H1 (cell line): ENCODE measurements around the gene TCF7L2. TPM values are rescaled to one million over a fixed set of nuclear protein-coding genes. Genes with fewer than 3 reads are reported as not detected.

Source experiments
- CTCF ChIA-PET: fragments of 300-600 bp; sonication (Branson Sonifier 250); formaldehyde crosslinking; loops from one replicate; lab custom pipeline; 2021; ENCODE audit not compliant: partially characterized antibody; lab: Charles Lee
- POLR2A ChIA-PET: fragments of 300-600 bp; sonication (Branson Sonifier 250); formaldehyde crosslinking; loops from one replicate; lab custom pipeline; 2021; ENCODE audit warnings: inconsistent platforms; ENCODE audit not compliant: partially characterized antibody; lab: Charles Lee
- DNase-seq, 2 experiments: peaks; one replicate each; pipeline versions ENCODE4 v3.0.0 to v3.0.0-alpha.2; 2010 to 2022; ENCODE audit warnings: low spot score in 2 of 2, low read depth in 1 of 2, mixed read lengths in 1 of 2
- FAIRE-seq: peaks from 2 replicates; lab custom pipeline; 2011; peaks lifted over from hg19 to GRCh38; lab: Jason Lieb, UNC
- H2AFZ ChIP-seq: 2 replicates; pipeline ENCODE4 v1.8.1; 2012; ENCODE audit warnings: low read length, inconsistent platforms
- H2AK5ac ChIP-seq: 2 replicates; pipeline ENCODE4 v1.6.1; 2013; ENCODE audit warnings: low read depth, low read length
- H2BK120ac ChIP-seq: replicated peaks from 2 replicates; pipeline ENCODE3; 2013; ENCODE audit warnings: low read depth, low read length, inconsistent platforms
- H2BK12ac ChIP-seq: 2 replicates; pipeline ENCODE4 v1.6.1; 2013; ENCODE audit warnings: low read depth, low read length
- H2BK15ac ChIP-seq: 2 replicates; pipeline ENCODE4 v1.6.1; 2013; ENCODE audit warnings: low read length
- H2BK20ac ChIP-seq: 2 replicates; pipeline ENCODE4 v1.6.1; 2013; ENCODE audit warnings: low read length
- H2BK5ac ChIP-seq: 2 replicates; pipeline ENCODE4 v1.6.1; 2013; ENCODE audit warnings: low read depth, low read length
- H3K14ac ChIP-seq: 2 replicates; pipeline ENCODE4 v1.6.1; 2013; ENCODE audit warnings: inconsistent platforms; ENCODE audit not compliant: insufficient read length
- H3K18ac ChIP-seq: 2 replicates; pipeline ENCODE4 v1.6.1; 2013; ENCODE audit warnings: low read length; ENCODE audit errors: extremely low read depth
- H3K23ac ChIP-seq: 2 replicates; pipeline ENCODE4 v1.6.1; 2013; ENCODE audit warnings: inconsistent platforms; ENCODE audit not compliant: insufficient read length
- H3K23me2 ChIP-seq: 2 replicates; pipeline ENCODE4 v1.6.1; 2013; ENCODE audit warnings: low read depth, low read length
- H3K27ac ChIP-seq: 2 replicates; pipeline ENCODE4 v1.6.1; 2011; ENCODE audit warnings: low read depth, low read length, inconsistent platforms
- H3K27me3 ChIP-seq, 4 experiments: replicated peaks in 1 of 4; 1 replicate in 1 of 4; 2 replicates in 3 of 4; pipeline versions ENCODE4 v1.6.1 to v1.8.1; 2011 to 2013; ENCODE audit warnings: low read length in 3 of 4, mild to moderate bottlenecking in 3 of 4, inconsistent platforms in 2 of 4, mixed read lengths in 2 of 4, moderate library complexity in 1 of 4; ENCODE audit not compliant: control insufficient read depth in 3 of 4, insufficient read depth in 3 of 4; ENCODE audit errors: extremely low read depth in 1 of 4
- H3K36me3 ChIP-seq, 4 experiments: 2 replicates each; pipeline versions ENCODE4 v1.6.1 to v1.8.1; 2011 to 2013; ENCODE audit warnings: mild to moderate bottlenecking in 4 of 4, low read length in 3 of 4, moderate library complexity in 2 of 4, control low read depth in 1 of 4, inconsistent platforms in 1 of 4; ENCODE audit not compliant: insufficient read depth in 4 of 4, control insufficient read depth in 2 of 4
- H3K4ac ChIP-seq: replicated peaks from 2 replicates; pipeline ENCODE3; 2013; ENCODE audit warnings: low read length, low read depth, mixed read lengths, inconsistent platforms; ENCODE audit not compliant: insufficient read length
- H3K4me1 ChIP-seq, 4 experiments: replicated peaks in 1 of 4; 1 replicate in 1 of 4; 2 replicates in 3 of 4; pipeline versions ENCODE4 v1.6.1 to v1.8.1; 2011 to 2013; ENCODE audit warnings: low read length in 3 of 4, inconsistent platforms in 2 of 4, mixed read lengths in 1 of 4; ENCODE audit not compliant: insufficient read depth in 4 of 4, control insufficient read depth in 3 of 4
- H3K4me2 ChIP-seq, 2 experiments: 2 replicates each; pipeline versions ENCODE4 v1.6.1 to v1.8.1; 2011 to 2013; ENCODE audit warnings: low read depth in 2 of 2, low read length in 2 of 2, control low read depth in 1 of 2, inconsistent platforms in 1 of 2, mild to moderate bottlenecking in 1 of 2; ENCODE audit not compliant: insufficient read depth in 1 of 2
- H3K4me3 ChIP-seq, 4 experiments: fragments of 200-600, 300-600 bp in 1 of 4; sonication (generic), shearing (Covaris generic), sonication (Bioruptor Twin) in 1 of 4; 2 replicates each; pipeline versions ENCODE4 v1.5.1 to v1.8.1; 2011 to 2016; ENCODE audit warnings: low read length in 4 of 4, low read depth in 3 of 4, control low read depth in 2 of 4, inconsistent platforms in 2 of 4, mild to moderate bottlenecking in 2 of 4, mixed read lengths in 1 of 4, moderate library complexity in 1 of 4; ENCODE audit not compliant: insufficient read depth in 2 of 4; ENCODE audit errors: extremely low read depth in 1 of 4
- H3K56ac ChIP-seq: replicated peaks from 2 replicates; pipeline ENCODE3; 2013; ENCODE audit warnings: low read depth, mild to moderate bottlenecking, mixed read lengths, low read length, inconsistent platforms; ENCODE audit not compliant: insufficient read length
- H3K79me1 ChIP-seq: 2 replicates; pipeline ENCODE4 v1.6.1; 2013; ENCODE audit warnings: low read depth, low read length, control low read depth
- H3K79me2 ChIP-seq, 2 experiments: 2 replicates each; pipeline versions ENCODE4 v1.6.1 to v1.8.1; 2012 to 2013; ENCODE audit warnings: low read length in 2 of 2, mild to moderate bottlenecking in 2 of 2, inconsistent platforms in 1 of 2; ENCODE audit not compliant: insufficient read depth in 2 of 2, control insufficient read depth in 1 of 2
- H3K9ac ChIP-seq, 4 experiments: replicated peaks in 1 of 4; 1 replicate in 1 of 4; 2 replicates in 3 of 4; pipeline versions ENCODE4 v1.6.1 to v1.8.1; 2011 to 2013; ENCODE audit warnings: low read depth in 3 of 4, low read length in 3 of 4, control low read depth in 2 of 4, mild to moderate bottlenecking in 2 of 4, moderate library complexity in 2 of 4, inconsistent platforms in 1 of 4; ENCODE audit errors: extremely low read depth in 1 of 4
- H3K9me3 ChIP-seq, 2 experiments: 2 replicates each; pipeline versions ENCODE4 v1.6.1 to v1.8.1; 2012 to 2013; ENCODE audit warnings: mild to moderate bottlenecking in 2 of 2, moderate library complexity in 2 of 2, control low read depth in 1 of 2, inconsistent platforms in 1 of 2, low read depth in 1 of 2, low read length in 1 of 2, mixed read lengths in 1 of 2; ENCODE audit not compliant: insufficient read depth in 2 of 2
- H4K20me1 ChIP-seq, 2 experiments: replicated peaks in 1 of 2; 2 replicates each; pipeline versions ENCODE3 to v1.8.1; 2011 to 2013; ENCODE audit warnings: inconsistent platforms in 2 of 2, low read length in 2 of 2, mild to moderate bottlenecking in 1 of 2; ENCODE audit not compliant: insufficient read depth in 2 of 2, control insufficient read depth in 1 of 2
- H4K5ac ChIP-seq: 2 replicates; pipeline ENCODE4 v1.6.1; 2013; ENCODE audit warnings: low read length, low read depth, mixed read lengths, inconsistent platforms; ENCODE audit not compliant: insufficient read length
- H4K8ac ChIP-seq: 2 replicates; pipeline ENCODE4 v1.8.0; 2013; ENCODE audit warnings: mild to moderate bottlenecking, moderate library complexity, low read length, inconsistent platforms; ENCODE audit not compliant: insufficient read depth; ENCODE audit errors: extremely low read depth
- H4K91ac ChIP-seq: replicated peaks from 2 replicates; pipeline ENCODE3; 2013; ENCODE audit warnings: low read length, mixed read lengths, inconsistent platforms; ENCODE audit not compliant: insufficient read length
- JUND ChIP-seq: IDR thresholded peaks from 2 replicates; pipeline ENCODE4 v1.6.1; 2011; ENCODE audit warnings: mild to moderate bottlenecking, improper control_type of control experiment, low read length
- SP1 ChIP-seq: IDR thresholded peaks from 2 replicates; pipeline ENCODE4 v1.6.1; 2011; ENCODE audit warnings: low read depth, low read length
- SUZ12 ChIP-seq: fragments of 200-600 bp; sonication (generic); IDR thresholded peaks from 2 replicates; pipeline ENCODE4 v1.6.1; 2012; ENCODE audit warnings: mild to moderate bottlenecking, inconsistent platforms, low read length, moderate library complexity, mixed read lengths
- TEAD4 ChIP-seq: IDR thresholded peaks from 2 replicates; pipeline ENCODE4 v1.6.1; 2012; ENCODE audit warnings: low read depth, low read length, inconsistent platforms, mixed read lengths
- WGBS, 2 experiments: shearing (Covaris generic) in 1 of 2; methylation state at CpG; one replicate each; pipeline versions ENCODE4 v1.1.6 to v1.1.7; 2013 to 2015; ENCODE audit warnings: low lambda C conversion rate in 2 of 2, mixed read lengths in 2 of 2, inconsistent platforms in 1 of 2, low coverage in 1 of 2, missing lambda C conversion rate in 1 of 2; ENCODE audit not compliant: insufficient replicate concordance in 2 of 2, insufficient coverage in 1 of 2, insufficient read length in 1 of 2; ENCODE audit errors: extremely low coverage in 1 of 2, missing lambda C conversion rate in 1 of 2; 5-methylcytosine and 5-hydroxymethylcytosine counted together
- polyA plus RNA-seq, 7 experiments: library from polyadenylated mRNA; depleted of rRNA in 3 of 7; stranded (reverse) in 5 of 7; unstranded in 2 of 7; fragments of >200 nt in 5 of 7; fragments of 200-250 nt in 2 of 7; gene quantifications; 1 replicate in 5 of 7; 2 replicates in 1 of 7; 4 replicates in 1 of 7; pipeline versions ENCODE4 v1.2.1 to v1.2.3, GENCODE V29; 2011 to 2013; ENCODE audit warnings: missing spikeins in 2 of 7, mixed read lengths in 2 of 7
- total RNA-seq: library from RNA; stranded (reverse); fragmentation: NEBNext Ultra II Directional; extraction: Animal tissue kit (Norgen Biotek cat#: 25700); gene quantifications from 2 replicates; pipeline ENCODE4 v1.2.1, GENCODE V29; 2021
- TF ChIP-seq, protein P1 (sequence below): IDR thresholded peaks from 2 replicates; pipeline ENCODE4 v1.6.1; 2011; ENCODE audit warnings: low read depth, mild to moderate bottlenecking, low read length; ENCODE audit not compliant: insufficient read depth

The TCF7L2 gene
- total and polyA plus RNA-seq, 2 of the 8 experiments (the other 6 are each of a cell fraction or from before 2014, with no cell fraction given) = 33.9 to 67.3 TPM

DNA sequence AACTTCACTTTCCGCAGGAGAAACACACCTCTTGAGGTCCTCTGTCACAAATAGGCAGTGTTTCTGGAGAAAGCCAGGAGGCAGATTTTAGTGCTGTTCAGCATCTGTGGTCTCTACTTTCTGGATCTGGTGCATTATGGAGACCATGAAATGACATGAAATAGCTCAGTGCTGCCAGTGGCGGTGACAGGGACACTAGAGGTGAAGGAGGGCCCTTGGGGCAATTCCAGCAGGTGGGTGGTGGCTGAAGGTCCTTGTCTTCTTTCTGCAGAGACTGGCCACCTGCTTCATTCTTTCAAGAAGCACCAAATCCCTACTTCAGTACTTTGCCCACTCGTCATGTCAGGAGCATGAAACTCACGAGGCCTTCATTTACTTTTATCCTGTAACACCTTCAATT, 135.7 kb downstream of the TCF7L2 start:
- Histone ChIP-seq H2BK20ac (no peak overlapping the region), H2BK120ac (no peak overlapping the region), H3K23ac (no peak overlapping the region), H2AK5ac (no peak overlapping the region), H4K5ac (no peak overlapping the region), H2BK12ac (no peak overlapping the region; the same call in 1 of the 2 replicates), H3K18ac (no peak overlapping the region), H3K27ac (no peak overlapping the region), H2BK5ac (0 out of 2 replicates have a peak overlapping the region, but pooled peaks have one; percentile 48), H4K20me1 (peaks cover 2 to 11% of the 10 kb centered on the region in 2 experiments), H3K79me1 (peaks cover 22% of the 10 kb centered on the region), H4K8ac (no peak overlapping the region), H3K4ac (no peak overlapping the region), H2AFZ (no peak overlapping the region), H3K23me2 (no peaks in the 10 kb centered on the region), H3K9me3 (no peaks in the 10 kb centered on the region), H3K4me2 (no peak overlapping the region), H3K4me3 (no peak overlapping the region), H3K14ac (no peak overlapping the region), H3K56ac (no peak overlapping the region), H3K27me3 (no peaks in the 10 kb centered on the region), H3K36me3 (peaks cover 0 to 5% (median 3%) of the 10 kb centered on the region in 4 experiments; a peak in 3 of 8 replicates), H3K9ac (no peak overlapping the region), H3K4me1 (peaks cover 2 to 19% (median 8%) of the 10 kb centered on the region in 4 experiments; a peak in 5 of 7 replicates), H2BK15ac (no peak overlapping the region), H4K91ac (no peak overlapping the region), H3K79me2 (peaks cover 13 to 94% of the 10 kb centered on the region in 2 experiments; a peak in 3 of 4 replicates)
- WGBS, 2 experiments = 97% methylated on average over 4 of the region's 4 CpGs; no CpG with 5 or more reads in 1 of the 2 experiments
- ChIA-PET CTCF (no interaction called here), POLR2A (interaction anchor here (1.0 kb wide), 1 partner anchor 10 kb away, joined by 3 read pairs; no protein-coding TSS in a partner anchor)
- FAIRE-seq = no peak
- DNase-seq = no peak
- TF ChIP-seq, protein P1, sequence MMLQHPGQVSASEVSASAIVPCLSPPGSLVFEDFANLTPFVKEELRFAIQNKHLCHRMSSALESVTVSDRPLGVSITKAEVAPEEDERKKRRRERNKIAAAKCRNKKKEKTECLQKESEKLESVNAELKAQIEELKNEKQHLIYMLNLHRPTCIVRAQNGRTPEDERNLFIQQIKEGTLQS = no peak
- no peak for TF ChIP-seq JUND
- TF ChIP-seq SP1 = no peak
- no peak for TF ChIP-seq TEAD4
- no peak for TF ChIP-seq SUZ12
